GM19240 (cell line): ENCODE data around the gene NKD1.
"Not testable (repeated sequence)": the region's sequence is repeated elsewhere in the genome, so short reads cannot be mapped to it uniquely, and the experiment has no call there.

Experiments used
- DNase-seq: peaks from one replicate; pipeline ENCODE4 v3.0.0; 2011; ENCODE audit warnings: low spot score; ENCODE audit not compliant: insufficient read length

Gene NKD1

DNA sequence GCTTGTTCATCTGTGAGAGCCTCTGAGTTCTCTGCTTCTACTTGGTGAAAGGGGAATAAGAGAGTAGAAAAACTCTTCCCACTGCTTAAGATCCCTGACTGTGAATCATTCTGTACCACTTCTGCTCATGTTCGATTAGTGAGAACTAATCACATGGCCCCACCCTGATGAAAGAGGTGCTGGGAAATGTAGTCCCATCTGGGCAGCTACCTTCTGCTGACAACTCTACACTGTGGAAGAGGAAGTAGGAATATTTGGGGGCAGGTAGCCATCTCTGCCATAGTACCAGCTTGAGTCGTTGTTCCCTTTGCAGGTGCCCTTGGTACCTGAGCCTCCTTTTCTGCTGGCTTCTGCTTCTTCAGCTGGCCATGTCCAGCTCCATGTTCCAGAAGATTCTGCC, 29.9 kb downstream of the NKD1 start:
- DNase-seq: no peak

DNA sequence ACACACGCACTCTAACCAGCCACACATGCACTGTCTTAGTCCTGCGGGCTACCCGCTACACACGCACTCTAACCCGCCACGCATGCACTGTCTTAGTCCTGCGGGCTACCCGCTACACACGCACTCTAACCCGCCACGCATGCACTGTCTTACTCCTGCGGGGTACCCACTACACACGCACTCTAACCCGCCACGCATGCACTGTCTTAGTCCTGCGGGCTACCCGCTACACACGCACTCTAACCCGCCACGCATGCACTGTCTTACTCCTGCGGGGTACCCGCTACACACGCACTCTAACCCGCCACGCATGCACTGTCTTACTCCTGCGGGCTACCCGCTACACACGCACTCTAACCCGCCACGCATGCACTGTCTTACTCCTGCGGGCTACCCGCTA, 31.2 kb downstream of the NKD1 start:
- DNase-seq: not testable (repeated sequence)

DNA sequence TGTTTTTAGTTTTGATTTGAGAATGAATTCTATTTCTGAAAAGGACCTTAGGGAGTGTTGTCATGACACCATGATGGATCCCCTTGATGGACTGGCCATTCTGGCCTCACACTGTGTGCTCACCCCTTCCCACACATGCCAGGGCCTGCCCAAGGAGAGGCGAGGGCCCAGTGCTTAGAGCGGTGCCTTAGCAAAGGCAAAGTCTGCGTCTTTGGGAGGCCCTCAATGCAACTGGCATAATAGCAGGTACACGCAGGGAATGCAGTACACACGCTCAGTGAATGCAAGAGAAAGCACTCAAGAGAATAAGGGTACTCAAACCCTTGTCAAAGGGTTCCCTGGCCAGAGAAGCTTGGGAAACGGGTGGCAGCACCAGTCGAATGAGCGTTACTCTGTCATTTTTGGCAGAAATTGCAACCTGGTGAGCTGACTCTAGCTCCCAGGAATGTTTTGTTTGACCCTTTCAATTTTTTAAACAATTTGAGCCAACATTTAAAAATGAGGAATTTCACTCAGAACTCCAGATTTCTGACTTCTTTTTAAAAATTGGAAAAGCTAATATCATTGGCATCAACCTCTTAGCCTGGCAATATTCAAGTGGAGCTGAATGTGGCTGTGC, 32.1 kb downstream of the NKD1 start:
- DNase-seq: no peak

DNA sequence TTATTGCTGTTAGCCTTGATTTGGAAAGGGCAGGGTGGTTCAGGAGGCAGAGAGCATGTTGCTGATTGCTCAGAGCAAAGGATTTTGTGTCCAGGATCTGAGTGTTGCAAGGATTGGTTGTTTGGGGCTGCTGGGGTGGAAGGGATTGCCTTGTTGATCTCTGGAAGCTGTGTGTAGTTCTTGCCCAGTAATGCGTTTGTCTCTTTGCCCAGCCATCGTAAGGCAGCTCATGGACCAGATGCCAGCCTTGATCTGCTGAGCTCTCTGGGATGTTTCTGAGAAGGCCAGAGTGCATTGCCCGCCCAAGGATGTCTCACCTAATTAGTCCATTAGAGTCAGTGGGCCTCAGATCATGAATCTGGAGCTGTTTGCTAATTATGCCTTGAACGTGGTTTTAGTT, 33.6 kb downstream of the NKD1 start:
- no peak for DNase-seq

DNA sequence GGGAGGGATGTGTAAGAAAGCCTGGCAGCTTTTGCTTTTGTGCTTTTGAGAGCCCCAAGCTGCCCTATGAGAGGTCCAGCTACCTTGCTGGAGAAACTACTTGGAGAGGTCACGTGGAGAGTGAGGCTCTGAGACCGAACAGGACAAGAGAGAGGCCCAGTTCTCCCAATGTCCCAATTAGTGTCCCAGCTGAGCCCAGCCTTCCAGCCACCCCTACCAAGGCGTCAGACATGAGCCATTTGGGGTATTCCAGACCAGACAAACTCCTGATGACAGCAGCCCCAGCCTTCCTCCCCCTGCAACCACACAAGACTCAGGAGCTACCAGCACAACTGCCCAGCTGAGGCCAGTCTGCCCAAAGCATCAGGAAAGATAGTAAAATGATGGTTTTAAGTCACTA, 35.0 kb downstream of the NKD1 start:
- no peak for DNase-seq

DNA sequence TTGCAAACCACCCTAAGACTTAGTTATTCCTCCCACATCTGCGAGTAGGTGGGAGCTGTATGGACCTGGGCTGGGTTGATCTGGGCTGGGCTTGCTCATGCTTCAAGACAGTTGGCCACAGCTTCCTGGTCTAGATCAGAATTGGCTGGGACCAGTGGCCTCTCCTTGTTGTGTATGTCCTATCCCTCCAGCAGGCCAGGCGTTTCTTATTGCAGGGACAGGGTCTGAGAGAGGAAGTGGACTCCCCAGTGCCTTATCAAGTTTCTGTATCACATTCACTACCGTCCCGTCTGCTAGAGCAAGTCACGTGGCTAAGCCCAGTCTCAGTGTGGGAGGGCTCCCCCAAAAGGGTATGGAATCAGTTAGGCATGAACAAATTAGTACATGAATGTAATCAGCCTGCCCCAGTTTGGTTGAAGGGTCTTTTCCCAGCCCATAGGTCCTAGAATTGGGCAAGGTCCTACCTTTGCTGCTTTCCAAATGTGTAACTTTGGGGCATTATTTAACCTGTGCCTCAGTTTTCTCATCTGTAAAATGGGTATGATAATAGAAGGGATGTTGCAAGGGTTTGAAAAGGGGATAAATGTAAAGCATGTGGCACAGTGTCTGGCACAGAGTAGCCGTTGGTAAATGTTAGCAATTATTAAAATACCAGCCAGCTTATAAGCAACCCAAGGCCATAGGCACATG, 36.0 kb downstream of the NKD1 start:
- peak; percentile 35 for DNase-seq

DNA sequence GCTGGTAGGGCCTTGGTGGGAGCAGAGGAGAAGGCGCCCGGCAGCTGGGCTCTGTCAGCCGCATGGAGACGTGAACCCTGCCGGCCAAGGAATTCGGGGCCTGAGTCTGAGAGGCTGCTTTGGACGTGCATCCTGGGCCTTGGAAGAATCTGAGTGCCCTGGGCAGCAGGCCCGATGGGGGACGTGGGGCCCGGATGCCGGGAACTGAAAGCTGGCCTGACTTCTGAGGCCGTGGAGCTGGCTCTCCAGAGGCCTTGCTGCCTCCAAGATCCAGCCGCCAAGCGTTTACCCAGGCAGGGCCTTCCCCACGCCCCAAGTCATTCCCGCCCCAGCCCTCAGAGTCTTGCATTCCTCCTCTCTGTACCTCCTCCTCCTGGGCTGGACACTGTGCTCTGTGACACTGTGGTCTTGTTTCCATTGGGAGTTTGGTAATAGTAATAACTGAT, 37.2 kb downstream of the NKD1 start:
- no peak for DNase-seq

DNA sequence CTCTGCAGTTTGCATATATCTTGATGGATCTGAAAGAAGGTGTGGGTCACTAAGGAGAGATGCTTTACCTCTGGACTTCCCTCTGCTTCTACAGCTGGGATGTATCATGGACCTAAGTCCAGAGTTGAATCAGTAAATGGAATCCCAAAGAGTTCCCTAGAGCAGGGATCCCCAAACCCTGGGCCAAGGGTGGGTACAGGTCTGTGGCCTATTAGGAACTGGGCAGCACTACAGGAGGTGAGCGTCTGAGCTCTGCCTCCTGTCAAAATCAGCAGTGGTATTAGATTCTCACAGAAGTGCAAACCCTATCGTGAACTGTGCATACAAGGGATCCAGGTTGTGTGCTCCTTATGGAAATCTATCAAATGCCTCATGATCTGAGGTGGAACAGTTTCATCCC, 39.3 kb downstream of the NKD1 start:
- DNase-seq: no peak

DNA sequence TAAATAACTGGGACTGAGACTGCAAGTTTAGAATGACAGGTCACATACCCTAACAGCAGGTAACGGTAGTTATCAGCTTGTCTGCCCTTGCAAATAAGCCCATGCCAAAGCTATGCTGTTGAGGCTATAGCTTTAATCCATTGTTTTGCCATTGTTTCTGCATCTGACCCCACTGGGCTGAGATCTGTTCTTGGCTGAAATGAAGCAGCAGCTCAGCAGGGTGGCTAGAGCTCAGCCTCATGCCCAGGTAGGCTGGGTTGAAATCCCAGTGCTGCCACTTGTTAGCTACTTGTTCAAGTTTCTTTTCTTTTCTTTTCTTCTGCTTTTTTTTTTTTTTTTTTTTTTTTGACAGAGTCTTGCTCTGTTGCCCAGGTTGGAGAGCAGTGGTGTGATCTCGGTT, 40.1 kb downstream of the NKD1 start:
- DNase-seq: no peak

DNA sequence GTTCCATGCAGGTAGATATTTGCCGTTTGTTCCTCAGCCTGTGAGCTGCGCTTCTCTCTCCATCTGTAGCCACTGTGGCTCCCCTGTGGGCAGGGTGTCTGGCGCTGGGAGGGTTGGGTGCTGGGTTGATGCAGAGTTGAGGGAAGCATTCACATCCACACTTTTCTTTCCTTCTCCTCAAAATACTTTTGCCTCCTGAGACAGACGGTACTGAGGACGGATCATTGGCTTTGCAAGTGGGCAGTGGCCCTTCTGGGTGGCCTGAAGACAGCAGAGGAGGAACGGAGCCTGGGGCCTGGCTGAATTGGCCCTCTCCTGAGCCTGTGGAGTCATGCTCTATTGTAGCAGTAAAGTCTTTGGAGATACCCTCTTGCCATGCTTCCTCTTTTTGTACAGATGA, 43.0 kb downstream of the NKD1 start:
- DNase-seq: no peak

DNA sequence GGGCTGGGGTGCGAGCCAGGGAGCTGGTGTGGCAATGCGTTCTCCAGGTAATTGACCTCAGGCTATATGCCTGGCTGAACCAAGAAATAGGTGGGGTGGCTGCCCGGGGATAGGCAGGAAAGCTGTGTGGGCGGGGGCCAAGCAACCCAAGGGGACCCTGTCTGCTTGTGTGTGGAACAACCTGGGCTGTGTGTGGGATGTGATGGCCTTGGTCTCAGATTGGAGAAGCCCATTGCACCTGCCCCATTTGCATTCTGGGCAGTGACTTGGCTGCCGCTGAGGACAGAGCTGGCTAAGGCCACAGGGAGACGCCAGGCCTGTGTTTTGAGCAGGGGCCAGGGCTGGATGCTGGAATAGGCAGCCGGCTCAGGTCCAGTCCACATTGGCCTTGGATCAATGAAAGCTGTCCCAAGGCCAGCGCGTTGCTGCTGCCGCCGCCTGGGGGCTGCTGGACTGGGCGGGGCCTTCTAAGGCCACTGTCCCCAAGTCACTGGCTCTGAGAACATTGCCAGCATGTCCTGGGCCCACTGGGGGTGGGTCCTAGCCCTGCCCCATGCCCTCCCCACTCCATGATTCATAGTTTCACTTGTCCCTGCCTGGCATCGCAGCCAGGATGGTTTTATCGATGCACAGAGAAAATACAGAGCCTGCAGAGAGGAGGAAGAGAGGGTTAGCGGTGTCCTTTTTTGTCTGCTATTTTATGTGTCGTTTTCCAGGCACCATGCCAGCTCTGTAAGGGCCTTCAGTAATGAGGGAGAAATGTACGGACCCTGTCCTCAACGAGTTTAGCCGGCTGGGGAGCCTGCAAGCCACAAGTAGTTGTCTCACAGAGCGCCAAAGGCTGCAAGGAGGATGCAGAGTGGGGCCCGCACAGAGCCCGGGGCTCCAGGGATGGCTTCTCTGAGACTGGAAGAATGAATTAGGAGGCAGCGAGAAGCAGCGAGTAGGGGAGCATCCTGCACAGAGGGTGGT, 43.9 kb downstream of the NKD1 start:
- DNase-seq: no peak

DNA sequence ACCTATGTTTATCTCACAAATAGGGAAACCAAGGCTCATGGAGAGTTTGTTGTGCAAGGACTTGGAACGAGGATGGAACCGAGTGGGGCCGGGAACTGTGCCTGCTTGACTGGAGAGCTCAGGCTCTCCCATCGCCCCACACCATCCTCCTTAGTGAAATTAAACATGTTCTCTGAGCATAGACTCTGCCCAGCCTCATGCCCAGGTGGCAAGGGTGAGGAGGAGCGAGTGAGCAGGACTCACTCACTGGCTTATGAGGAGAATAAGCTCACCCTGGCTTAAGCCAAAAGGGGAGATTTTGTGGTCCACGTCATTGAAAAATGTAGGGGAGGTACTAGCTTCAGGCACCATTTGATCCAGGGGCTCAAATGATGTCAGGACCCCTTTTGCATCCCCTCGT, 44.8 kb downstream of the NKD1 start:
- no peak for DNase-seq

DNA sequence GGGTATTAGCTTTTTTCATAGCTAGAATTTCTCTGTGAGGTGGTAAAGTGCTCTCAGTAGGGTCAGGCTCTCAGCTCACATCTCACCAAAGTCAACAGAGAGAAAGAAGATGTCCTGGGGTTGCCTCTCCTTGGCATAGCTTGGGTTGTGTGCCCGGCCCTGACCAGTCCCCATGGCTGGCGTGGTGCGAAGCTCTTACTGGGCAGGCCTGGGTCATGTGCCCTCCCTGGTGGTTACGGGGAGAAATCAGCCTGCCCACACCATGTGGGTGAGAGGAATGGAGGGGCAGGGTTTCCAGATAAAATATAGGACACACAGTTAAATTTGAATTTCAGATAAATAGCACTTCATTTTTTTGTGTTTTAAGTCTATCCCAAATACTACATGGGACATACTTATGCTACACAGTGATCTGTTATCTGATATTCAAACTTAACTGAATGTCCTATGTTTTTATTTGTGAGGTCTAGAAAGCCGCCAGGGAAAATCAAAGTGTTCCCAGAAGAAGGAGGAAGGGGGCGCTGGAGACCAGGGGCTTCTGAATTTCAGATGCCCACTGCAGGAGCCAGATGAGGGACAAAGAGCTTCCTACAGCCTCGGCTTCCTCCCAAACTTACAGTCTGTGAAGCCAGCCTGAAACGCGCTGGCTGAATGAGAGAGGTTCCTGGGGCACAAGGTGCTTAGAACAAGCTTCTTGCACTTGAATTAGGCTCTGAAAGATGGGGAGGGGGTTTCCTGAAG, 45.4 kb downstream of the NKD1 start:
- no peak for DNase-seq

DNA sequence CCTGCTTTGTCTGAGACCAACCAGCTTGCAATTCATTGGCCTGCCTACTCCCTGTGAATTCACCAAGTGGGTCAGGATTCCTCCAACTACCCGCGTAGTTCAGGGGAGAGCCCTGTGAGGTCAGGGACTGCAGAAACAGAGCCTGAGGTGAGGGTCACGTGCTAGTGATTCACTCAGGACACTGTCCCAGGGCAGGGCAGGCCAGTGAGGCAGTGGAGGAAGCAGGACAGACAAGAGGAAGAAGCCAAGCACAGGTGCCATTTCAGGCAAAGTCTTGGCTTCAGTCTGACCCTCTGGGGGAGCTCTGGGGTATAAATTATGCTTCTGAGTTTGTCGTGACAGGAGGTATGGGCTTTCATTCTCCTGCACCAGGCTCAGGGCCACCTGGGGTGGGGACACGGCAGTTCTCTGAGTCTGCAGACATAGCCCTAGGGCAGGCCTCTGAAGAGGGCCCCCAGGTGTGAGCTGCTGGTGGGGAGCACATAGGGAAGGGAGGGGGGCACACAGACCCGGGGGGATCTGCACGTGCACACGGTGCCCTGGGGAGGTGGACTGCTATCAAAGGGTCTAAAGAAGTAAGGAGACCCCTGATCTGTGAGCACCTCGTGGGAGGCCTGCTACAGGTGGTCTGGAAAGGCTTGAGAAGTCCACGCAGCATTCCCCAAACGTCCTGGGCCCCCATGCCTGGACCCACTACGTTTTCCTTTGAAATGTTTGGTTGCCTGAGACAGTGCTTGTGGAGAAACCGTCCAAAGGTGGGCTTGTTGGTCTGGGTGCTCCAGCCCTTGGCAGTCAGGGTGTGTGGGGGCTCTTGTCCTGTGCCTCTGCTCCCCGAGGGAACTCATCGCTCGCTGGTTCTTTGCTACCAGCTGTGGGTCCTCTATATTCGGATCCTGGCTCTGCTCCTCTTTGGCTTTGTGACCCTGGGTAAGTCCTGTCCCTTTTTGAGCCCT, 46.4 kb downstream of the NKD1 start:
- DNase-seq: no peak

DNA sequence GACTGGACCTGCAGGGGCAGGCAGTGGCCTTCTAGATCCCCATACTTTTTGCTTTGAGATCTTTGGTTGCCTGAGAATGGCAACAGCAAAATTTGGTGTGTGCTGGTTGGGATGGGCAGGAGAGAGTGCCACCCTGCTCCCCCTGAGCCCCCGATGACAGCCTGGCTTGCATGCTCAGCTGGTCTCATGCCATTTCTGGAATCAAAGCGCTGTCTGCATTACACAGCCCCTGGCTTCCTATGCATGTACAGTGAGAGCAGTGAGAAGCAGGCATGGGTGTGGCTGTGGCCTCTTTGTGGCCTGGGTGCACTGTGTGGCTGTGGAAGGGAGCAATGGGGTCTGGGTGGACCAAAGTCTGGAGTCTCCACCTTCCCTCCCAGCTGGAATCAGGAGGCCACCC, 47.7 kb downstream of the NKD1 start:
- no peak for DNase-seq

DNA sequence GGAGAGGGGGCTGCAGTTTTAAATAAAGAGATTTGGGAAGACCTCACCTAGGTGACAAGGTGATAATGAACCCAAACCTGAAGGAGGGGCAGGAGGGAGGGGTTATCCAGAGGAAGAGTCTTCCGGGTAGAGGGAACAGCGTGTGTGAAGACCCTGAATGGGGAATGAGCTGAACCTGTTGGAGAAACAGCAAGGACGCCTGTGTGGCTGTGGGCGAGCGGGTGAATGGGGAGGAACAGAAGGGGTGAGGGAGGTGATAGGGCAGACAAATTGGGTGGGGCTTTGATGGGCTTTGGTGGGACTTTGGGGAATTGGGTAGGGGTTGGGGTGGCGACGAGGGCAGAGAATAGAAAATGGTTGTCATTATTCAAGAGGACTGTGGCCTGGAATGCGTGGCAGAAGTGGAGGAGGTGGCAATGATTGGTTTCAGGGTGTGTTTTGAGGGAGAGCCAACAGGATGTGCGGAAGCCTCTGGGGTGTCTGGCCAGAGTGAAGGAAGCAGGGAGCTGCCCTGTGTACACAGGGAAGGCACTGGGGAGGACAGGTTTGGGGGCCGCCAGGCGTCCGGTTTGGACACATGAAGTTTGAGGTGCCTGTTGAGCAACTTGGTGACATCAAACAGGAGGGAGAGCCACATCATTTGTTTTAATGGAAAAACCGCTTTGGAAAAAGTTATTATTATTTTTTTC, 48.7 kb downstream of the NKD1 start:
- DNase-seq: no peak

DNA sequence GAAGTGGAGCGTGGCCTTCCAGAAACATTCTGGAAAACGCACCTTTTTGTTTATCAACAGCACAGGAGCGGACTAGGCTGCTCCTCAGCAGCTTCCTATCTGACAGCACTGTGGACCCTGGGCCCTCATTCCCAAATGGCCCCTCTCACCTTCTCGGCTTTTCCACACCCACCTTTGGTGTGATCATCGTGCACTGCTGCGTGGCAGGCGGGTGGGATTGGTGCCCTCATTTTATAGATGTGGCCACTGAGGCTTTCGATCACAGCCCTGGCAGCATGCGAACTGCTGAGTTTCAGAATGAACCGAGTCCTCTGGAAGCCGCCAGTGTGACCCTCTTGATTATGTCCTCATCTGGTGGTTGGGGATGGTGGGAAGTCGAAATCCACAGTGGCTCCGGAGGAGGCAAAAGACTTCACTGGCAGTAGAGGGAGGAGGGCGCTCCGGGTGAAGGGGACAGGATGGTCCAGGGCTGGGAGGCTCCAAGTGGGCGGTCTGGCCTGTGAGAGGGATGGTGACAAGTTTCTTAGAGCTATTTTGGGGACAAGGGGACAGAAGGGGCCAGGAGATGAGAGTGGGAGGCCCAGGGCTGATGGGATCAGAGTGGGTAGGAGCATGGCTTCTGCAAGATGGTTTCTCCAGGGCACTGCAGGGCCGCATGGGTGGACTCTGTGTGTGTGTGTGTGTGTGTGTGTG, 49.5 kb downstream of the NKD1 start:
- no peak for DNase-seq

DNA sequence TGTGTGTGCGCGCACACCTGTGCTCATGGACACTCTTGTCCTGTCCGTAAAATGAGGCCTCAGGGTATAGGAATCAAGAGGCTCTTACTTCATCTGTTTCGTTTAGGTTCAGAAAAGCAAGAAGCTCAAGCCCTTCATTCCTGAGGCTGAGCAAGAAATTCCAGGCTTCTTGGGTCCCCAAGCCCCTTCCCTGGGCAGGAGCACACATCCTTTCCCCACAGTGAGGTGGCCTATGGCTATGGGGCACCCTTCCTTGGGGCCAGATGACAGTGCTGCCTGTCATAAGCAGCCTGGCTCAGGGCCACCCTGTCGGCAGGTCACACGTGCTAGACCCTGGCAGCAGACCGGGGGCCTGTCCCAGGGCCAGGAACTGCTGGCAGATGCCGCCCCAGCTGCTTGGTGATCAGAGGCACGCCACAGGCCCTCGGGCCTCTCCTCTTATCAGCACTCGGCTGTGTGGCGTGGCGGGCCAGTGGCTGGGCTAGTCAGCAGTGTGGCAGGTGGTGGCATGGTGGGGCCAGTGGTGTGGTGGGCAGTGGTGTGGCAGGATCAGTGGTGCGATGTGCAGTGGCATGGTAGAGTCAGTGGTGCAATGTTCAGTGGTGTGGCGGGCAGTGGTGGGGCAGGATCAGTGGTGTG, 50.2 kb downstream of the NKD1 start:
- no peak for DNase-seq

DNA sequence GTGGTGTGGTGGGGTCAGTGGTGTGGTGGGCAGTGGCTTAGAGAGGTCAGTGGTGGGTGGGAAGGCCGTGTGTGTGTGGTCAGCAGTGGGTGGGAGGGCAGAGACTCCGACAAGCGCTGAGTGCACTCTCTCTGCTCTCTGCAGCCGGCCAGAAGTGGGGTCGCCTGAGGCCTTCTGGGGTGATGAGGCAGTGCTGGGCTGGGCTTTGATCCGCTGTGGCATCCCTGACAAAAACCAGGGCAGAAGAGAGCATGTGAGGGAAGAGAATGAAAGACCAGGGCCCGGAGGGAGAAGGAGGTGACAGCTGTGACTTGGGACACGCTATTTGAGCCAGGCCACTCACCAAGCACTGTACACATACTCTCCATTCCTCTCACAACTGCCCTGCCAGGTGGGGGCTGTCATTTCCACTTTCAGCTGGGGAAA, 50.8 kb downstream of the NKD1 start:
- DNase-seq: no peak
